Heart right ventricle (tissue), 16 donors: ENCODE data around the gene ZBP1. TPM values are rescaled to one million over a fixed set of nuclear protein-coding genes. Genes with fewer than 3 reads are reported as not detected.

Experiments used
- ATAC-seq, 8 donors: fragments of 200-7000 bp; cut with Tn5 transposase; one replicate each; pipeline ENCODE4 v1.9.1; 2020; ENCODE audit warnings: mild to moderate bottlenecking in 8 of 8, moderate library complexity in 8 of 8, moderate number of reproducible peaks in 1 of 8
- DNase-seq, 2 donors: peaks; one replicate each; pipeline ENCODE4 v3.0.0-alpha.2; 2020
- H3K27ac ChIP-seq, 10 donors: fragments of 200-600 bp; sonication (generic) in 2 of 10; one replicate each; pipeline versions ENCODE4 v1.5.0 to v1.8.0; 2020 to 2022; ENCODE audit warnings: mild to moderate bottlenecking in 3 of 10
- H3K27me3 ChIP-seq, 7 donors: fragments of 200-600 bp; one replicate each; pipeline ENCODE4 v1.8.0; 2021 to 2022; ENCODE audit warnings: mild to moderate bottlenecking in 2 of 7
- H3K36me3 ChIP-seq, 9 donors: fragments of 200-600 bp; sonication (generic) in 1 of 9; one replicate each; pipeline versions ENCODE4 v1.5.0 to v1.8.0; 2020 to 2022; ENCODE audit warnings: mild to moderate bottlenecking in 2 of 9
- H3K4me1 ChIP-seq, 9 donors: fragments of 200-600 bp; sonication (generic) in 1 of 9; one replicate each; pipeline versions ENCODE4 v1.5.0 to v1.8.0; 2020 to 2022; ENCODE audit warnings: mild to moderate bottlenecking in 4 of 9
- H3K4me3 ChIP-seq, 10 donors: fragments of 200-600 bp; sonication (generic) in 2 of 10; one replicate each; pipeline versions ENCODE4 v1.5.0 to v1.8.0; 2020 to 2022; ENCODE audit warnings: mild to moderate bottlenecking in 7 of 10, moderate library complexity in 2 of 10
- H3K9me3 ChIP-seq, 11 donors: fragments of 200-600 bp in 10 of 11; sonication (generic) in 2 of 11; one replicate each; pipeline versions ENCODE4 v1.5.0 to v1.8.0; 2013 to 2022; ENCODE audit warnings: mild to moderate bottlenecking in 2 of 11, control low read depth in 1 of 11, moderate library complexity in 1 of 11
- CTCF ChIP-seq, 9 donors: fragments of 200-600 bp; sonication (generic) in 2 of 9; IDR thresholded peaks; one replicate each; pipeline versions ENCODE4 v1.5.0 to v1.8.0; 2021 to 2022; ENCODE audit warnings: antibody characterized with exemption in 9 of 9, mild to moderate bottlenecking in 5 of 9, moderate library complexity in 1 of 9
- WGBS, 2 donors: extraction: QIAGEN DNeasy Blood & Tissue Kit; methylation state at CpG; one replicate each; pipeline ENCODE4 v1.1.7; 2013; ENCODE audit warnings: inconsistent platforms in 1 of 2; 5-methylcytosine and 5-hydroxymethylcytosine counted together
- intact Hi-C, 10 donors: fragments of 100-400 bp; cut with DNase I; formaldehyde crosslinking; loops; one replicate each; pipeline versions ENCODE4 v1.11.1 to v1.14.2; 2022
- polyA plus RNA-seq, 2 donors: library from polyadenylated mRNA; stranded (reverse); fragments of 200-250 nt; gene quantifications; one replicate each; pipeline ENCODE4 v1.2.3, GENCODE V29; 2013
- total RNA-seq, 10 donors: library from RNA; stranded (reverse); fragmentation: NEBNext Ultra II Directional in 3 of 10; extraction: Animal tissue kit (Norgen Biotek cat#: 25700) in 3 of 10; gene quantifications; one replicate each; pipeline versions ENCODE4 v1.2.1 to v1.2.4, GENCODE V29; 2021 to 2023
- donor health status: Arrhythmogenic right ventricular cardiomyopathy.
- donor health status: ischemic (EF 13 %, LVEDD 7.1; RV severe dilation, severe dysfunction).
- donor health status: healthy with polysubstance abuse.
- donor health status: DM: no; HTN: yes; CAD: no.
- donor health status: DM: no; HTN: no; CAD: no.
- donor health status: ischemic (EF 25% LVEDD 6.9; RV normal size, moderate dysfunction).
- donor health status: ischemic (EF 25% LVEDD 5.7; RV mildly dilated, moderate dysfunction).
- donor health status: healthy.
- donor health status: DM: yes; HTN: yes; CAD: no.
- donor health status: Ischemic cardiomyopathy.
- donor health status: ischemic (EF 35%, LVEDD 5.7; RV mildly dilated, moderate dysfunction).
- donor health status: nonischemic (EF 11% LVEDD 7.7; RV severe dilation, severe dysfunction).
- donor health status: DM: yes; HTN: yes; CAD: no.
- donor health status: PGD.
- donor health status: ischemic (EF 29% LVEDD 5.4; RV normal size, mild dysfunction).
- donor health status: nonischemic (EF 23%, LVEDD 6.1; RV moderate dilation, normal function).

Gene ZBP1
- total and polyA plus RNA-seq, 12 donors, result 0.13 to 1.2 (median 0.31) TPM; not detected in 2

GRCh38 chr20:57576617-57577550 lies 43.3 kb downstream of the ZBP1 start:
- peaks cover 0 to 86% (median 66%) of the 10 kb centered on the region in 7 donors for H3K27me3 ChIP-seq
- ATAC-seq, result no peak
- 72% methylated on average over 6 of the region's 6 CpGs for WGBS, 2 donors

GRCh38 chr20:57576002-57576401 lies 44.2 kb downstream of the ZBP1 start:
- no peak for DNase-seq
- intact Hi-C loops, result loop anchor here in 1 of 10 donors (5.0 kb wide), 1 partner anchor 39 kb away; no protein-coding TSS in a partner anchor
- H3K27me3 ChIP-seq, result peaks cover 0 to 80% (median 64%) of the 10 kb centered on the region in 7 donors
- H3K27ac ChIP-seq, result no peak overlapping the region
- TF ChIP-seq CTCF (IDR thresholded peaks at IDR 0.05), result no peak
- WGBS, 2 donors, result 78 to 86% methylated on average over 2 of the region's 2 CpGs
- no peaks in the 10 kb centered on the region for H3K4me1 ChIP-seq
- H3K4me3 ChIP-seq, result no peak overlapping the region
- H3K36me3 ChIP-seq, result no peaks in the 10 kb centered on the region
- no peak for ATAC-seq
- no peaks in the 10 kb centered on the region for H3K9me3 ChIP-seq

More at GRCh38 chr20:57576617-57577550, 43.3 kb downstream of the ZBP1 start:
- TF ChIP-seq CTCF (IDR thresholded peaks at IDR 0.05), result no peak
- Histone ChIP-seq H3K4me1 (peaks cover 0 to 4% (median 0%) of the 10 kb centered on the region in 9 donors), H3K4me3 (no peak overlapping the region), H3K36me3 (no peaks in the 10 kb centered on the region), H3K27ac (no peak overlapping the region), H3K9me3 (no peaks in the 10 kb centered on the region)
- no peak for DNase-seq
- intact Hi-C loops, result loop anchor here in 1 of 10 donors (5.0 kb wide), 1 partner anchor 40 kb away; no protein-coding TSS in a partner anchor

GRCh38 chr20:57574954-57575353 lies 45.3 kb downstream of the ZBP1 start:
- Histone ChIP-seq H3K36me3 (no peaks in the 10 kb centered on the region), H3K27me3 (peaks cover 0 to 82% (median 53%) of the 10 kb centered on the region in 7 donors), H3K27ac (no peak overlapping the region), H3K4me1 (no peaks in the 10 kb centered on the region), H3K9me3 (no peaks in the 10 kb centered on the region), H3K4me3 (no peak overlapping the region)
- ATAC-seq (no peak), DNase-seq (no peak)
- intact Hi-C loops, result loop anchor here in 1 of 10 donors (5.0 kb wide), 1 partner anchor 38 kb away; no protein-coding TSS in a partner anchor
- no peak for TF ChIP-seq CTCF (IDR thresholded peaks at IDR 0.05)

GRCh38 chr20:57573894-57574293 lies 46.3 kb downstream of the ZBP1 start:
- no peaks in the 10 kb centered on the region for H3K36me3 ChIP-seq
- WGBS, 2 donors, result 62 to 63% methylated on average over 5 of the region's 5 CpGs
- no peak overlapping the region for H3K27ac ChIP-seq
- H3K9me3 ChIP-seq, result no peaks in the 10 kb centered on the region
- DNase-seq, result no peak
- peaks cover 0 to 77% (median 46%) of the 10 kb centered on the region in 7 donors for H3K27me3 ChIP-seq
- TF ChIP-seq CTCF (IDR thresholded peaks at IDR 0.05), result no peak
- no peak for ATAC-seq
- H3K4me1 ChIP-seq, result no peaks in the 10 kb centered on the region
- no peak overlapping the region for H3K4me3 ChIP-seq
- intact Hi-C loops, result no loop called here
